GM23338 (cell line): ENCODE measurements around the gene MAG. TPM values are rescaled to one million over a fixed set of nuclear protein-coding genes. Genes with fewer than 3 reads are reported as not detected.
A peak's percentile ranks its signal among the peaks of the same experiment; 100 is the strongest.
"Not testable (repeated sequence)": the region's sequence is repeated elsewhere in the genome, so short reads cannot be mapped to it uniquely, and the experiment has no call there.

Experiments used
- ATAC-seq: fragments of 200-7000 bp; cut with Tn5 transposase; 3 replicates; pipeline ENCODE4 v1.9.1; 2020
- DNase-seq: peaks from one replicate; pipeline ENCODE4 v3.0.0-alpha.2; 2015; ENCODE audit warnings: low spot score
- H2AFZ ChIP-seq: fragments of 200-600 bp; sonication (generic); 2 replicates; pipeline ENCODE4 v1.8.0; 2016; ENCODE audit warnings: antibody characterized with exemption, mild to moderate bottlenecking, moderate library complexity
- H3F3A ChIP-seq: fragments of 200-600 bp; sonication (generic); replicated peaks from 2 replicates; pipeline ENCODE4 v1.8.0; 2017; ENCODE audit warnings: antibody characterized with exemption, mixed run types, low read depth
- H3K27ac ChIP-seq: fragments of 200-600 bp; sonication (generic); 2 replicates; pipeline ENCODE4 v1.6.1; 2016; ENCODE audit warnings: low read depth
- H3K27me3 ChIP-seq: fragments of 200-600 bp; sonication (generic); 2 replicates; pipeline ENCODE4 v1.8.0; 2016; ENCODE audit warnings: mild to moderate bottlenecking, mixed run types, moderate library complexity; ENCODE audit not compliant: insufficient read depth
- H3K36me3 ChIP-seq: fragments of 200-600 bp; sonication (generic); 2 replicates; pipeline ENCODE4 v1.8.0; 2016; ENCODE audit warnings: mild to moderate bottlenecking; ENCODE audit not compliant: insufficient read depth
- H3K4me1 ChIP-seq: fragments of 200-600 bp; sonication (generic); 2 replicates; pipeline ENCODE4 v1.8.0; 2016; ENCODE audit warnings: mild to moderate bottlenecking, moderate library complexity; ENCODE audit not compliant: insufficient read depth
- H3K4me2 ChIP-seq: fragments of 200-600 bp; sonication (generic); 2 replicates; pipeline ENCODE4 v1.7.1; 2017; ENCODE audit warnings: mixed run types
- H3K4me3 ChIP-seq: fragments of 200-600 bp; sonication (generic); 2 replicates; pipeline ENCODE4 v1.6.1; 2016; ENCODE audit warnings: mixed run types
- H3K79me2 ChIP-seq: fragments of 200-600 bp; sonication (generic); replicated peaks from 2 replicates; pipeline ENCODE4 v1.8.0; 2017; ENCODE audit warnings: mild to moderate bottlenecking; ENCODE audit not compliant: insufficient read depth
- H3K9me2 ChIP-seq: fragments of 200-600 bp; sonication (generic); 2 replicates; pipeline ENCODE4 v1.8.0; 2017; ENCODE audit not compliant: insufficient read depth
- H4K20me1 ChIP-seq: fragments of 200-600 bp; sonication (generic); replicated peaks from 2 replicates; pipeline ENCODE4 v1.8.0; 2017; ENCODE audit warnings: mild to moderate bottlenecking; ENCODE audit not compliant: insufficient read depth
- H3K27ac Mint-ChIP-seq: 2 replicates; pipeline ENCODE4 v1.8.0; 2020; ENCODE audit warnings: inconsistent platforms, mild to moderate bottlenecking, moderate library complexity, mixed read lengths
- H3K27me3 Mint-ChIP-seq: 3 replicates; pipeline ENCODE4 v1.8.0; 2022; ENCODE audit warnings: low read depth, mild to moderate bottlenecking, moderate library complexity, mixed read lengths, inconsistent platforms; ENCODE audit not compliant: insufficient read depth, poor library complexity
- H3K36me3 Mint-ChIP-seq: 3 replicates; pipeline ENCODE4 v1.8.0; 2021; ENCODE audit warnings: low read depth, mild to moderate bottlenecking, inconsistent platforms, moderate library complexity, mixed read lengths
- H3K4me1 Mint-ChIP-seq: 3 replicates; pipeline ENCODE4 v1.8.0; 2020; ENCODE audit warnings: mild to moderate bottlenecking, inconsistent platforms, mixed read lengths
- H3K4me3 Mint-ChIP-seq: 3 replicates; pipeline ENCODE4 v1.8.0; 2021; ENCODE audit warnings: moderate library complexity, mild to moderate bottlenecking, inconsistent platforms, mixed read lengths
- H3K9me3 Mint-ChIP-seq: 3 replicates; pipeline ENCODE4 v1.8.0; 2020; ENCODE audit warnings: moderate library complexity, mild to moderate bottlenecking, inconsistent platforms, mixed read lengths
- CREB1 ChIP-seq: fragments of 250-450 bp; sonication (Bioruptor Pico); IDR thresholded peaks from 2 replicates; pipeline ENCODE4 v1.5.0; 2020; ENCODE audit warnings: low read depth, mild to moderate bottlenecking, moderate library complexity
- CTCF ChIP-seq, 2 experiments: fragments of 200-600 bp in 1 of 2; sonication (generic) in 1 of 2; conservative IDR thresholded peaks; 2 replicates each; pipeline versions ENCODE4 v1.5.1 to v1.6.1; 2016 to 2017; ENCODE audit warnings: antibody characterized with exemption in 2 of 2, low read depth in 2 of 2, mild to moderate bottlenecking in 2 of 2, moderate library complexity in 1 of 2
- STAT1 ChIP-seq: IDR thresholded peaks from one replicate; pipeline ENCODE4 v1.6.1; 2016; ENCODE audit warnings: antibody characterized with exemption; ENCODE audit not compliant: unreplicated experiment
- ZNF462 ChIP-seq: fragments of 250-450 bp; sonication (Bioruptor Pico); IDR thresholded peaks from 2 replicates; pipeline ENCODE4 v1.5.0; 2020; ENCODE audit warnings: mild to moderate bottlenecking, moderate library complexity
- polyA plus RNA-seq: library from polyadenylated mRNA; unstranded; fragments of >200 nt; fragmentation: Nextera tagmentation; extraction: Ambion mirVana; gene quantifications from 2 replicates; pipeline ENCODE4 v1.2.1, GENCODE V29; 2016
- total RNA-seq: library from RNA; depleted of rRNA; stranded (reverse); fragments of >200 nt; shearing (Covaris generic); gene quantifications from 2 replicates; pipeline ENCODE4 v1.2.3, GENCODE V29; 2014

The MAG gene
- total and polyA plus RNA-seq, 2 experiments from 2014 or later: 0.61 to 1.3 TPM

DNA sequence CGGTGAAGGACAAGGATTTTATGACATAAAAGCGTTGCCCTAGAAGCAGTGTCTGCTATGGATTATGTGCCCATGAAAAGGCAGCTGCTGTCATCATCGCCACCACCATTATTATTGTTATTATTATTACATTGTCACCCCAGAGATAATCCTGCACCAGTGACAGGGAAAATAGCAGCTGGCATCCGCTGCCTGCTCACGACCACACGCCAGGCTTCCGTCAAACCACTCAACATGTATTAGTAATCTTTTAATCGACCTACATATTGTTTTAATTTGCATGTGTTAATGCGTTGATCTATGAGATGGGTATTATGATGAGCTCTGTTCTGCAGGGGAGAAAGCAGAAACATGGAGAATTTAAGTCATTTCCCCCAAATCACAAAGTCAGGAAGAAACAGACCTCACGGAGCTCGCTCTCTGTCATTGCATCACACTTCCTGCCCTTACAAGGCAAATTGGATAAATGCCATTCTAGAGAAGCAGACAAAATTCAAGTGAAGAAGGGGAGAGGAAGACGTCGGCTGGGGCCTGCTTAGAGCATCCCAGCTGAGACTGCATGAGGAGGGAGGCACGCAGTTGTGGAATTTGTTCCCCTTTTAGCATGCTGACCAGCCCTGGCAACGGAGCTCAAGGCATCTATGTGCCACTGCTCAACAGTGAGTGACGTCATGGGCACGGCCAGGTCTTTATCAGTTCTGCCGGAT is 66.1 kb downstream of the MAG start, which contains the start of gene FFAR3 (continued):
- no peak for TF ChIP-seq ZNF462 (CRISPR knock-in tag)
- no peak for TF ChIP-seq STAT1
- TF ChIP-seq CREB1 (CRISPR knock-in tag): no peak

GRCh38 chr19:35358834-35359233 is 66.9 kb downstream of the MAG start:
- H3K9me2 ChIP-seq, H3K4me1 ChIP-seq, H2AFZ ChIP-seq, H3K36me3 Mint-ChIP-seq, H3K27ac Mint-ChIP-seq, H3F3A ChIP-seq, H3K9me3 Mint-ChIP-seq, H3K4me2 ChIP-seq, H3K27me3 ChIP-seq, DNase-seq, H3K4me3 ChIP-seq, H3K36me3 ChIP-seq, H3K79me2 ChIP-seq, ATAC-seq, H3K27ac ChIP-seq, H3K4me1 Mint-ChIP-seq, H3K4me3 Mint-ChIP-seq, H3K27me3 Mint-ChIP-seq, H4K20me1 ChIP-seq: not testable (repeated sequence)
- TF ChIP-seq CTCF (conservative IDR thresholded peaks at IDR 0.05; ENCODE audit: low read depth in 2 of 2): peak; percentile 12 to 45; a peak in 2 of 4 replicates

GRCh38 chr19:35359395-35359794 is 67.4 kb downstream of the MAG start:
- H3K27ac ChIP-seq, H3K4me3 Mint-ChIP-seq, H3K9me2 ChIP-seq, H3K4me3 ChIP-seq, H2AFZ ChIP-seq, H3F3A ChIP-seq, H3K4me1 ChIP-seq, H3K36me3 ChIP-seq, H3K27me3 Mint-ChIP-seq, H3K79me2 ChIP-seq, H3K36me3 Mint-ChIP-seq, H3K4me1 Mint-ChIP-seq, H3K4me2 ChIP-seq, H4K20me1 ChIP-seq, H3K9me3 Mint-ChIP-seq, ATAC-seq, DNase-seq, H3K27me3 ChIP-seq, H3K27ac Mint-ChIP-seq: not testable (repeated sequence)

DNA sequence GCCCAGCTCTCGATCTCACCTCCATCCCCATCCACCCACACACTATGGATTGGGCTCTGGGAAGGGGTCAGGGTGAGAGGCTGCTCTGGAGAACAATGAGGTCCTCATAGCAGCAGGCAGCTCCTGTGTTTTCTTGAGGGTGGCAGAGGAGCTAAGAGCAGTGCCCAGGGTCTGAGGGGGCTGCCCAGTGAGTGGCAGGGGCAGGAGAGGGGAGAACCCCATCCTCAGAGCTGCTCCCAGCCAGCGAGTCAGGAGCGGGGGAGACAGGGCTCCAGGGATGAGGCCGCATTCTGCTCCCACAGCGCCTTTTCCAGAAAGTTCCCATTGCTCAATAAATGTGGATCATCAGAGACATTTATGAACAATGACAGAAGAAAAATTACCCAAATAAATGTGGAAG is 68.1 kb downstream of the MAG start:
- H3K4me1 ChIP-seq, H3K27me3 Mint-ChIP-seq, H3K9me3 Mint-ChIP-seq, H3K79me2 ChIP-seq, H3K4me2 ChIP-seq, H2AFZ ChIP-seq, H3K4me3 ChIP-seq, H3K4me3 Mint-ChIP-seq, H3K27me3 ChIP-seq, H3K36me3 Mint-ChIP-seq, H4K20me1 ChIP-seq, H3K36me3 ChIP-seq, ATAC-seq, DNase-seq, H3K27ac ChIP-seq, H3K27ac Mint-ChIP-seq, H3K4me1 Mint-ChIP-seq, H3K9me2 ChIP-seq, H3F3A ChIP-seq: not testable (repeated sequence)
